HepG2 (cell line): ENCODE results near the gene ZNF777.

Source experiments
- BHLHE40 ChIP-seq: IDR thresholded peaks from 2 replicates; pipeline ENCODE4 v1.6.1; 2011; ENCODE audit warnings: low read length, improper control_type of control experiment
- KDM5A ChIP-seq: fragments of 200-600 bp; sonication (generic); IDR thresholded peaks from 2 replicates; pipeline ENCODE4 v1.7.0; 2018; ENCODE audit warnings: antibody characterized with exemption, mild to moderate bottlenecking, low read length, borderline replicate concordance
- ZBTB3 ChIP-seq: sonication (generic); formaldehyde crosslinking; IDR thresholded peaks from 2 replicates; pipeline ENCODE4 v1.4.0; 2020; ENCODE audit warnings: low read depth, mild to moderate bottlenecking, moderate library complexity, missing genetic modification reagents, borderline replicate concordance
- ZNF12 ChIP-seq: sonication (generic); formaldehyde crosslinking; IDR thresholded peaks from 2 replicates; pipeline ENCODE4 v1.5.0; 2020; ENCODE audit warnings: missing genetic modification reagents
- TF ChIP-seq, protein P1 (sequence below): sonication (generic); formaldehyde crosslinking; IDR thresholded peaks from 2 replicates; pipeline ENCODE4 v1.5.0; 2020; ENCODE audit warnings: mild to moderate bottlenecking, missing genetic modification reagents, moderate library complexity
- TF ChIP-seq, protein P2 (sequence below): sonication (generic); formaldehyde crosslinking; IDR thresholded peaks from 2 replicates; pipeline ENCODE4 v1.4.0; 2020; ENCODE audit warnings: missing genetic modification reagents

DNA sequence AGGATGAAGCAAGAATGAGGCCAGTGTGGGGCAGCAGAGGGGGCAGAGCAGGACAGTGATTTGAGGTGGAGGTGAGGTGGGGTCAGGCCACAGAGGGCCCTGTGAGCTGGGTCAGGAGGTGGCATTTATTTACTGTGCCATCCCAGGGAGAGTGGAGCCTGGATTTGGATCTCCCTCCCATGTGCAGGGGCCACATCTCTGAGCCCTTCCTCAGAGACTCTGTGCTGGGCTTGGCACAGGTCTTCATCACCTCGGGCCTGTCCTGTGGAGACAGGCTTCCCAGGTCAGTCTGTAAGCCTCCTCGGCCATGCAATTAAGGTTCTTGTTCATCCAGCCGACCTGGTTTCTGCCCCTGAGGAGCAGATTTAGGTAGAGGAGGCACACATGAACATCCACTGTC lies 40.9 kb downstream of the ZNF777 start:
- TF ChIP-seq, protein P1, sequence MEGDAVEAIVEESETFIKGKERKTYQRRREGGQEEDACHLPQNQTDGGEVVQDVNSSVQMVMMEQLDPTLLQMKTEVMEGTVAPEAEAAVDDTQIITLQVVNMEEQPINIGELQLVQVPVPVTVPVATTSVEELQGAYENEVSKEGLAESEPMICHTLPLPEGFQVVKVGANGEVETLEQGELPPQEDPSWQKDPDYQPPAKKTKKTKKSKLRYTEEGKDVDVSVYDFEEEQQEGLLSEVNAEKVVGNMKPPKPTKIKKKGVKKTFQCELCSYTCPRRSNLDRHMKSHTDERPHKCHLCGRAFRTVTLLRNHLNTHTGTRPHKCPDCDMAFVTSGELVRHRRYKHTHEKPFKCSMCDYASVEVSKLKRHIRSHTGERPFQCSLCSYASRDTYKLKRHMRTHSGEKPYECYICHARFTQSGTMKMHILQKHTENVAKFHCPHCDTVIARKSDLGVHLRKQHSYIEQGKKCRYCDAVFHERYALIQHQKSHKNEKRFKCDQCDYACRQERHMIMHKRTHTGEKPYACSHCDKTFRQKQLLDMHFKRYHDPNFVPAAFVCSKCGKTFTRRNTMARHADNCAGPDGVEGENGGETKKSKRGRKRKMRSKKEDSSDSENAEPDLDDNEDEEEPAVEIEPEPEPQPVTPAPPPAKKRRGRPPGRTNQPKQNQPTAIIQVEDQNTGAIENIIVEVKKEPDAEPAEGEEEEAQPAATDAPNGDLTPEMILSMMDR (CRISPR knock-in tag): no peak
- TF ChIP-seq, protein P2, sequence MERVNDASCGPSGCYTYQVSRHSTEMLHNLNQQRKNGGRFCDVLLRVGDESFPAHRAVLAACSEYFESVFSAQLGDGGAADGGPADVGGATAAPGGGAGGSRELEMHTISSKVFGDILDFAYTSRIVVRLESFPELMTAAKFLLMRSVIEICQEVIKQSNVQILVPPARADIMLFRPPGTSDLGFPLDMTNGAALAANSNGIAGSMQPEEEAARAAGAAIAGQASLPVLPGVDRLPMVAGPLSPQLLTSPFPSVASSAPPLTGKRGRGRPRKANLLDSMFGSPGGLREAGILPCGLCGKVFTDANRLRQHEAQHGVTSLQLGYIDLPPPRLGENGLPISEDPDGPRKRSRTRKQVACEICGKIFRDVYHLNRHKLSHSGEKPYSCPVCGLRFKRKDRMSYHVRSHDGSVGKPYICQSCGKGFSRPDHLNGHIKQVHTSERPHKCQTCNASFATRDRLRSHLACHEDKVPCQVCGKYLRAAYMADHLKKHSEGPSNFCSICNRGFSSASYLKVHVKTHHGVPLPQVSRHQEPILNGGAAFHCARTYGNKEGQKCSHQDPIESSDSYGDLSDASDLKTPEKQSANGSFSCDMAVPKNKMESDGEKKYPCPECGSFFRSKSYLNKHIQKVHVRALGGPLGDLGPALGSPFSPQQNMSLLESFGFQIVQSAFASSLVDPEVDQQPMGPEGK (CRISPR knock-in tag): no peak
- TF ChIP-seq BHLHE40: no peak
- TF ChIP-seq KDM5A: no peak
- TF ChIP-seq ZNF12 (CRISPR knock-in tag): no peak
- TF ChIP-seq ZBTB3 (CRISPR knock-in tag): no peak
